Measurements from ENCODE around the gene KCNJ12.
"Not testable (repeated sequence)": the region's sequence is repeated elsewhere in the genome, so short reads cannot be mapped to it uniquely, and the experiment has no call there.

The KCNJ12 gene

GRCh38 chr17:21347660-21348059 is 28.5 kb upstream of the KCNJ12 start:
- H3K4me3 ChIP-seq (ENCODE audit: low read depth, low read length); POLR2A ChIA-PET; H3K4me1 ChIP-seq (ENCODE audit: control insufficient read depth, insufficient read depth, low read length); H3K36me3 ChIP-seq (ENCODE audit: control insufficient read depth in 2 of 2, insufficient read depth in 1 of 2, low read length in 2 of 2); H3K27ac ChIP-seq (ENCODE audit: extremely low read depth, low read depth, low read length); H3K9me3 ChIP-seq (ENCODE audit: control insufficient read depth, insufficient read depth, low read depth, low read length): not testable (repeated sequence)
- TF ChIP-seq ZNF623 (tag by site-specific recombination; IDR thresholded peaks at IDR 0.05), result peak; percentile 79
- CTCF ChIA-PET, result interaction anchor here (0.6 kb wide), 1 partner anchor 69 kb away, joined by 3 read pairs; no protein-coding TSS in a partner anchor

- POLR2A ChIA-PET, result not testable (repeated sequence)
Measured at GRCh38 chr17:21348081-21348925, 27.9 kb upstream of the KCNJ12 start.

GRCh38 chr17:21348926-21349261 is 27.3 kb upstream of the KCNJ12 start:
- not testable (repeated sequence) for H3K4me3 ChIP-seq (ENCODE audit: low read depth, low read length)

More at GRCh38 chr17:21348081-21348925, 27.9 kb upstream of the KCNJ12 start:
- H3K4me1 ChIP-seq (ENCODE audit: control insufficient read depth, insufficient read depth, low read length); H3K36me3 ChIP-seq (ENCODE audit: control insufficient read depth in 2 of 2, insufficient read depth in 1 of 2, low read length in 2 of 2); H3K9me3 ChIP-seq (ENCODE audit: control insufficient read depth, insufficient read depth, low read depth, low read length); H3K27ac ChIP-seq (ENCODE audit: extremely low read depth, low read depth, low read length); H3K4me3 ChIP-seq (ENCODE audit: low read depth, low read length): not testable (repeated sequence)
- CTCF ChIA-PET, result interaction anchor here (0.6 kb wide), 1 partner anchor 70 kb away, joined by 3 read pairs; no protein-coding TSS in a partner anchor

GRCh38 chr17:21349358-21350050 is 26.7 kb upstream of the KCNJ12 start:
- H3K27ac ChIP-seq (ENCODE audit: extremely low read depth, low read depth, low read length); POLR2A ChIA-PET; H3K9me3 ChIP-seq (ENCODE audit: control insufficient read depth, insufficient read depth, low read depth, low read length); H3K4me3 ChIP-seq (ENCODE audit: low read depth, low read length); H3K4me1 ChIP-seq (ENCODE audit: control insufficient read depth, insufficient read depth, low read length); CTCF ChIA-PET; H3K36me3 ChIP-seq (ENCODE audit: control insufficient read depth in 2 of 2, insufficient read depth in 1 of 2, low read length in 2 of 2): not testable (repeated sequence)
- TF ChIP-seq GLIS1 (tag by site-specific recombination; IDR thresholded peaks at IDR 0.05) (peak; percentile 89), ZNF335 (tag by site-specific recombination; conservative IDR thresholded peaks at IDR 0.05) (peak; percentile 38; the same call in 1 of the 2 replicates), ZNF629 (tag by site-specific recombination; IDR thresholded peaks at IDR 0.05) (0 out of 2 replicates have a peak, but pooled peaks have one; percentile 22)

More at GRCh38 chr17:21348926-21349261, 27.3 kb upstream of the KCNJ12 start:
- H3K36me3 ChIP-seq (ENCODE audit: control insufficient read depth in 2 of 2, insufficient read depth in 1 of 2, low read length in 2 of 2); H3K9me3 ChIP-seq (ENCODE audit: control insufficient read depth, insufficient read depth, low read depth, low read length); CTCF ChIA-PET; H3K4me1 ChIP-seq (ENCODE audit: control insufficient read depth, insufficient read depth, low read length); POLR2A ChIA-PET; H3K27ac ChIP-seq (ENCODE audit: extremely low read depth, low read depth, low read length): not testable (repeated sequence)

- CTCF ChIA-PET; H3K9me3 ChIP-seq (ENCODE audit: control insufficient read depth, insufficient read depth, low read depth, low read length); H3K4me3 ChIP-seq (ENCODE audit: low read depth, low read length); H3K4me1 ChIP-seq (ENCODE audit: control insufficient read depth, insufficient read depth, low read length); H3K36me3 ChIP-seq (ENCODE audit: control insufficient read depth in 2 of 2, insufficient read depth in 1 of 2, low read length in 2 of 2); POLR2A ChIA-PET; H3K27ac ChIP-seq (ENCODE audit: extremely low read depth, low read depth, low read length): not testable (repeated sequence)
Measured at GRCh38 chr17:21350495-21350894, 25.7 kb upstream of the KCNJ12 start.

GRCh38 chr17:21351366-21352065 is 24.6 kb upstream of the KCNJ12 start:
- ChIA-PET CTCF (no interaction called here), POLR2A (no interaction called here)
- Histone ChIP-seq H3K27ac (ENCODE audit: extremely low read depth, low read depth, low read length) (no peak overlapping the region), H3K36me3 (ENCODE audit: control insufficient read depth in 2 of 2, insufficient read depth in 1 of 2, low read length in 2 of 2) (no peaks in the 10 kb centered on the region), H3K4me3 (ENCODE audit: low read depth, low read length) (no peak overlapping the region), H3K9me3 (ENCODE audit: control insufficient read depth, insufficient read depth, low read depth, low read length) (no peaks in the 10 kb centered on the region), H3K4me1 (ENCODE audit: control insufficient read depth, insufficient read depth, low read length) (no peaks in the 10 kb centered on the region)
- TF ChIP-seq TRIM28 (IDR thresholded peaks at IDR 0.05; ENCODE audit: borderline replicate concordance, low read length) (no peak), ZNF843 (tag by site-specific recombination; IDR thresholded peaks at IDR 0.05) (no peak), ZBTB48 (tag by site-specific recombination; IDR thresholded peaks at IDR 0.05) (no peak), SCRT1 (tag by site-specific recombination; IDR thresholded peaks at IDR 0.05; ENCODE audit: borderline replicate concordance) (no peak), ZNF654 (tag by site-specific recombination; IDR thresholded peaks at IDR 0.05; ENCODE audit: low read depth) (no peak), ZBTB7A (tag by site-specific recombination; IDR thresholded peaks at IDR 0.05; ENCODE audit: low read depth) (no peak), GFI1B (tag by site-specific recombination; IDR thresholded peaks at IDR 0.05) (no peak), ZSCAN5A (tag by site-specific recombination; IDR thresholded peaks at IDR 0.05) (no peak), ZNF544 (tag by site-specific recombination; IDR thresholded peaks at IDR 0.05) (no peak), HOXC10 (CRISPR knock-in tag; IDR thresholded peaks at IDR 0.05) (no peak), ZNF302 (tag by site-specific recombination; IDR thresholded peaks at IDR 0.05; ENCODE audit: low read depth) (no peak), ZNF19 (tag by site-specific recombination; IDR thresholded peaks at IDR 0.05; ENCODE audit: low read depth) (no peak)
